Caco-2 (cell line): ENCODE measurements around the gene FGL2. TPM values are rescaled to one million over a fixed set of nuclear protein-coding genes. Genes with fewer than 3 reads are reported as not detected.

Source experiments
- BruUV-seq: library from RNA; stranded (reverse); fragments of 400-500 nt; replicated peaks from 2 replicates; lab custom pipeline; 2021; lab: Mats Ljungman, UMichigan
- CTCF ChIA-PET: fragments of 300-600 bp; sonication (Branson Sonifier 250); formaldehyde crosslinking; loops from one replicate; lab custom pipeline; 2022; ENCODE audit warnings: antibody characterized with exemption; lab: Charles Lee
- POLR2A ChIA-PET: fragments of 300-600 bp; sonication (Branson Sonifier 250); formaldehyde crosslinking; loops from one replicate; lab custom pipeline; 2022; ENCODE audit warnings: antibody characterized with exemption; lab: Charles Lee
- DNase-seq, 2 experiments: peaks; one replicate each; pipeline versions ENCODE4 v3.0.0 to v3.0.0-alpha.2; 2020 to 2022
- H3K27me3 ChIP-seq: replicated peaks from 2 replicates; pipeline ENCODE4 v1.6.0; 2011; ENCODE audit warnings: low read length; ENCODE audit not compliant: control insufficient read depth, insufficient read depth
- H3K36me3 ChIP-seq: 2 replicates; pipeline ENCODE4 v1.5.1; 2011; ENCODE audit warnings: low read length; ENCODE audit not compliant: control insufficient read depth, insufficient read depth
- H3K4me1 ChIP-seq: fragments of 250-450 bp; sonication (Bioruptor Pico); 2 replicates; pipeline ENCODE4 v1.5.1; 2020; ENCODE audit warnings: mild to moderate bottlenecking
- H3K4me3 ChIP-seq: 2 replicates; pipeline ENCODE4 v1.5.1; 2011; ENCODE audit warnings: low read depth, mild to moderate bottlenecking, control low read depth, low read length
- H3K9me3 ChIP-seq: fragments of 250-450 bp; sonication (Bioruptor Pico); 2 replicates; pipeline ENCODE4 v1.5.1; 2020; ENCODE audit warnings: mild to moderate bottlenecking, moderate library complexity
- H3K27ac Mint-ChIP-seq: one replicate; pipeline ENCODE4 v1.8.0; 2022; ENCODE audit warnings: mixed read lengths; ENCODE audit not compliant: unreplicated experiment
- H3K27me3 Mint-ChIP-seq: one replicate; pipeline ENCODE4 v1.8.0; 2022; ENCODE audit warnings: mixed read lengths; ENCODE audit not compliant: insufficient read depth, unreplicated experiment
- H3K36me3 Mint-ChIP-seq: one replicate; pipeline ENCODE4 v1.8.0; 2022; ENCODE audit warnings: mild to moderate bottlenecking, mixed read lengths; ENCODE audit not compliant: insufficient read depth, unreplicated experiment
- H3K4me1 Mint-ChIP-seq: one replicate; pipeline ENCODE4 v1.8.0; 2022; ENCODE audit warnings: low read depth, mixed read lengths; ENCODE audit not compliant: unreplicated experiment
- H3K4me3 Mint-ChIP-seq: one replicate; pipeline ENCODE4 v1.8.0; 2022; ENCODE audit warnings: mild to moderate bottlenecking, moderate library complexity, mixed read lengths; ENCODE audit not compliant: unreplicated experiment
- H3K9me3 Mint-ChIP-seq: one replicate; pipeline ENCODE4 v1.8.0; 2022; ENCODE audit warnings: mixed read lengths; ENCODE audit not compliant: unreplicated experiment
- CTCF ChIP-seq, 2 experiments: fragments of 200-600 bp in 1 of 2; IDR thresholded peaks; 1 replicate in 1 of 2; 2 replicates in 1 of 2; pipeline versions ENCODE4 v1.5.1 to v1.8.0; 2011 to 2022; ENCODE audit warnings: antibody characterized with exemption in 1 of 2, control low read depth in 1 of 2, inconsistent platforms in 1 of 2, low read depth in 1 of 2, low read length in 1 of 2, mild to moderate bottlenecking in 1 of 2, moderate library complexity in 1 of 2; ENCODE audit not compliant: insufficient read depth in 1 of 2, severe bottlenecking in 1 of 2, unreplicated experiment in 1 of 2
- intact Hi-C: fragments of 100-400 bp; cut with micrococcal nuclease; formaldehyde crosslinking; loops from one replicate; pipeline ENCODE4 v1.10.0; 2022; ENCODE audit not compliant: unreplicated experiment
- total RNA-seq: library from RNA; stranded (reverse); gene quantifications from 2 replicates; pipeline ENCODE4 v1.2.3, GENCODE V29; 2022

FGL2 gene
- total RNA-seq, 1 experiment from 2014 or later = not detected

- H3K27me3 Mint-ChIP-seq = no peaks in the 10 kb centered on the region
- peaks cover 26% of the 10 kb centered on the region for H3K9me3 Mint-ChIP-seq
- no TSS peak for BruUV-seq
- H3K9me3 ChIP-seq = peaks cover 9% of the 10 kb centered on the region; the same call in 1 of the 2 replicates
- DNase-seq = no peak
- no peaks in the 10 kb centered on the region for H3K4me1 ChIP-seq
- POLR2A ChIA-PET = no interaction called here
- H3K27ac Mint-ChIP-seq = no peak overlapping the region
- no peak overlapping the region for H3K4me3 ChIP-seq
- no peaks in the 10 kb centered on the region for H3K36me3 ChIP-seq
- no peak for TF ChIP-seq CTCF (IDR thresholded peaks at IDR 0.05; ENCODE audit: insufficient read depth in 1 of 2, low read depth in 1 of 2, low read length in 1 of 2, severe bottlenecking in 1 of 2, unreplicated experiment in 1 of 2)
- CTCF ChIA-PET = no interaction called here
- intact Hi-C loops = no loop called here
- no peaks in the 10 kb centered on the region for H3K27me3 ChIP-seq
- no peaks in the 10 kb centered on the region for H3K4me1 Mint-ChIP-seq
- H3K36me3 Mint-ChIP-seq = no peaks in the 10 kb centered on the region
- H3K4me3 Mint-ChIP-seq = no peak overlapping the region
These were observed 6.1 kb upstream of the FGL2 start for GRCh38 chr7:77205706-77206105.

- ChIA-PET CTCF (no interaction called here), POLR2A (no interaction called here)
- Mint-ChIP-seq H3K9me3 (no peaks in the 10 kb centered on the region), H3K36me3 (no peaks in the 10 kb centered on the region), H3K27ac (no peak overlapping the region), H3K27me3 (peaks cover 2% of the 10 kb centered on the region), H3K4me1 (no peaks in the 10 kb centered on the region), H3K4me3 (no peak overlapping the region)
- H3K36me3 ChIP-seq = no peaks in the 10 kb centered on the region
- no peaks in the 10 kb centered on the region for H3K9me3 ChIP-seq
- no peak overlapping the region for H3K4me3 ChIP-seq
- H3K4me1 ChIP-seq = no peaks in the 10 kb centered on the region
- no peak for TF ChIP-seq CTCF (IDR thresholded peaks at IDR 0.05; ENCODE audit: insufficient read depth in 1 of 2, low read depth in 1 of 2, low read length in 1 of 2, severe bottlenecking in 1 of 2, unreplicated experiment in 1 of 2)
- DNase-seq = no peak
- H3K27me3 ChIP-seq = no peaks in the 10 kb centered on the region
- BruUV-seq = no TSS peak
- intact Hi-C loops = no loop called here
These were observed 2.9 kb upstream of the FGL2 start for GRCh38 chr7:77202481-77202976.

GRCh38 chr7:77200542-77200941 lies 923 bp upstream of the FGL2 start:
- H3K9me3 ChIP-seq = no peaks in the 10 kb centered on the region
- Mint-ChIP-seq H3K27ac (no peak overlapping the region), H3K27me3 (peaks cover 2% of the 10 kb centered on the region), H3K4me1 (no peaks in the 10 kb centered on the region), H3K36me3 (no peaks in the 10 kb centered on the region), H3K9me3 (no peaks in the 10 kb centered on the region), H3K4me3 (no peak overlapping the region)
- ChIA-PET CTCF (no interaction called here), POLR2A (no interaction called here)
- no peaks in the 10 kb centered on the region for H3K36me3 ChIP-seq
- H3K4me3 ChIP-seq = no peak overlapping the region
- H3K27me3 ChIP-seq = no peaks in the 10 kb centered on the region
- no TSS peak for BruUV-seq
- DNase-seq = no peak
- no peak for TF ChIP-seq CTCF (IDR thresholded peaks at IDR 0.05; ENCODE audit: insufficient read depth in 1 of 2, low read depth in 1 of 2, low read length in 1 of 2, severe bottlenecking in 1 of 2, unreplicated experiment in 1 of 2)
- H3K4me1 ChIP-seq = no peaks in the 10 kb centered on the region
- intact Hi-C loops = no loop called here
